HG03135 (cell line): Measurements from ENCODE around the gene CYP2D6.
"Not testable (repeated sequence)": the region's sequence is repeated elsewhere in the genome, so short reads cannot be mapped to it uniquely, and the experiment has no call there.

Experiments used
- ATAC-seq: cut with Tn5 transposase; IDR thresholded peaks from one replicate; pipeline ENCODE4 v1.9.1; 2021; ENCODE audit warnings: mild to moderate bottlenecking, moderate library complexity; ENCODE audit not compliant: unreplicated experiment

Gene CYP2D6

DNA sequence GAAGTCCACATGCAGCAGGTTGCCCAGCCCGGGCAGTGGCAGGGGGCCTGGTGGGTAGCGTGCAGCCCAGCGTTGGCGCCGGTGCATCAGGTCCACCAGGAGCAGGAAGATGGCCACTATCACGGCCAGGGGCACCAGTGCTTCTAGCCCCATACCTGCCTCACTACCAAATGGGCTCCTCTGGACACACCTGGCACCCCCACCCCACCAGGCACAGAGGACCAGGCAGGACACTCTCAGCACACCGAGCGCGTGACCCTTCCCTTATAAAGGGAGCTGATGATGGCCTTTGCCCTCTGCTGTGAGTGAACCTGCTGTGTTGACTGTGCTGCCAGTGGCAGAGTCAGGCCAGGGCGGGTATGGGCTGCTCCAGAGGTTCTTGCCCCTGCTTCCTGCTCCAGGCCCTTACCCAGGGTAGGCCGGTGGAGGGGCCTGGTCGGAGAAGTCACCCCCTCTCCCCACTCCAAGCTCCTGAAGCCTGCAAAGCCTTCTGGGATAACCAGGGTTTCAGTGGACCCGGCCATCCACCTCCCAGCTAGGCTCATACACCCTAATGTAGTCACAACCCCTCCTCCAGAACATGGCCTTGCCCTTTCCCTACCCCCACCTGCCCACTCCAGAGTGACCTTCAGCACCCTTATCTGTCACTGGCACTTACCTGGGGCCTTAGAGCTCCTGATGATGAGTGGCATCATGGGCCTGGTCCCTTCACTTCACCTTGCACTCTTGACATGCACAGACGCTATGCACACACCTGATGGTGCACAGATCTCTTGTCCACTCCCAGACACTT lies at the start of gene CYP2D6:
Gene CYP2D6, minus strand, starts transcription at position 172 of the 793 bp plus-strand sequence. Its CDS starts 19 bp downstream, at position 153.
- ATAC-seq, result not testable (repeated sequence)

DNA sequence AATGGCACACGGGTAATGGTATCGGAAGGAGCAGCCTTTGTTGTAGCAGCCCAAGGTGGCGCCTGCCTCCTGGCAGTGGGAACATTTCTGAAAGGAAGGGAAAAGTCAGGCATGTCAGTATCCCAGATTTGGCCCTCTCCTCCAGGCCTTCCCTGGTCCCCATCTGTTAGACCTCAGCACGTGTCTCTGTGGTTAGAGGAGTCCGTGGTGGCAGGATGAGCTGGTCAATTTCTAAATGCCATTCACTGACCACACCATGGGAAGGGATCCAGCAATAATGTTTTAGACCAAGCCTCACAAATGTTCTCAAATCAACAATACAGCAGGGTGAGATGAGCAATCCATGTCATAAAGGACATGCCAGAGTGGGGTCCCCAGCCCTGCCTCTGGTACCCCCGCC lies 49.0 kb upstream of the CYP2D6 start:
- no peak for ATAC-seq

- ATAC-seq, result no peak
Measured at GRCh38 chr22:42178910-42179519, 48.4 kb upstream of the CYP2D6 start.

GRCh38 chr22:42177891-42178336 lies 47.3 kb upstream of the CYP2D6 start:
- no peak for ATAC-seq

GRCh38 chr22:42176255-42176915 lies 45.8 kb upstream of the CYP2D6 start:
- ATAC-seq, result no peak

DNA sequence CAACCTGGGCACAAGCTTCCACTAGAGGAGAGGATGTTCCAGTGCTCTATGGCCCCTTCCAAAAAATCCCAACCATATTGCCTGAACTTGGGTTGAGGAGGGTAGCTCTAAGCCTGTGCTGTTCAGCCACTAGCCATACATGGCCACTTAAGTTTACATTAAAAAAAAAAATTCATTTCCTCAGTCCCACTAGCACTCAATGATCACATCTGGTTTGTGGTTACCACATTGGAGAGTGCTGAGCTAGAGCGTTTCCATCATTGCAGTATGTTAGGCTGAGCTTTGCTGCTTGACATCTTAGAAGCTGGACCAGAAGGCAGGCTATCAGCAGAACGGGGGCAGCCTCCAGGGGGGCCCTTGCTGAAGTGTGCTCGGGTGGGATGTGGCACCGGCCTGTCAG lies 43.5 kb upstream of the CYP2D6 start:
- no peak for ATAC-seq

DNA sequence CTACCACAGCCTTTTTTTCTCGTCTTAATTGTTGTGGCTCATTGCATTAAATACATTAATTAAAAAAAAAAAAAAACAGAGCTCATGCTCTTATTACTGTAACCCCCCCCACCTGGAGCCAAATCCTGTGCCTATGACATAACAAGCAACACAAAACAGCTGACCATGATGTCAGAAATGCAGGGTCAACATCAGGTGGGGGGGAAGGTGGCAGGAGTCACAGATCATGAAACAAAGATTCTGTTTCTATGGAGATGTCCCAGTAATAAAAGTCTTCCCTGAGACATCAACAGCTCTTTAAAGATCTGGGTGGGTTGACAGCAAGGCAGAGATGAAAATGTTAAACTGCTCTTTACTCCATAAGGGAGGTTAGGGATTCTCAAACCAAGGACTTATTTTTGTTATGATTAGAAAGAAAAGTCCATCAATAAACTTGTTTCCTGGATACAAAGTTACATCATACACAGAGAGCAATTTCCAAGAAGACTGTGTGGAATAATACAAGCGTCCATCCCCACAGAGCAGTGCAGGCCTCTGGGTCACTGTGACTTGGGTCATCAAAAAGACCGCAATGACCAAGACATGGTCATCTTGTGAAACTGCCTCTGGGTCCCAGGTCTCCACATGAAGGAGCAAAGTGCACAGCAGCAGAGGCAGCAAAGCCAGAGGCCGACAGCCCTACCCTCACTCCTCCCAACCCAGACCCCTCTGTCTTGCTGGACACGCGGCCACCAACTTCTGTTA lies 42.7 kb upstream of the CYP2D6 start:
- no peak for ATAC-seq

DNA sequence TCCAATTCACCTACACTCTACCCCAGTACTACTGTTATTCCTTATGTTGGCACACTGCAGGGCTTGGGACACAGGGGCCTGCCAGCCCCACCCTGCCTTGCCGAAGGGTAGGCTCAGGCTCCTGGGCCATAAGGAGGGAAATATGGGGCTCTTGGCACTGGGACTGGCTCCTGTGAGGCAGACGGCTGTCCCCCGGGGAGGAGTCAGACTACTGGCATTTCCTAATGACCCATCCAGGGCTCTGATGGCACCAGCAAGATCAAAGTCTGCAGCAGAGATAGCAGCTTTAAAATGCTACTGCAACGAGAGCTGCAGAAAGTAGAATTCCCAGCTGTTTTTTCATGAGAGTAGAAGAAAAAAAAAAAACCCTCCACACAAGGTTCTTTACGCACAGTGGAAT lies 42.2 kb upstream of the CYP2D6 start:
- ATAC-seq, result no peak

GRCh38 chr22:42171946-42172719 lies 41.5 kb upstream of the CYP2D6 start:
- ATAC-seq, result no peak

DNA sequence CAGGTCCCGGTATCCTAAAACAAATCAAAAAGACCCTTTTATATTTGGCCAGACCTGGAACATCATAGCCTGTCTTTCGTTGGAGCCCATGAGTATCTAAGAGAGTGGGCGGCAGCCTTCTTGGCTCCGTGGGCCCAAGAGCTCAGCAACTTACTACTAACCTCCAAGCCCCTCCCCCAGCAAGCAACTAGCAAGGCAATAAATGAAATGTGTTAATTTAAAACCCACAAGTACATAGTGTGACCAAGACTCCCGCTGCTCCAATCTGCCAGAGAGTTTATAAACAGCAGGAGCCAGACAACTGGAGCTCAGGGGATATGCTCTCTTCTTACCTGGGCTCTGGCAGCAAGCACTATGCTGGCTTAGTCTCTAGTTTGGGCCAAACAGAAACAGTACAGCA lies 40.8 kb upstream of the CYP2D6 start:
- ATAC-seq, result no peak

DNA sequence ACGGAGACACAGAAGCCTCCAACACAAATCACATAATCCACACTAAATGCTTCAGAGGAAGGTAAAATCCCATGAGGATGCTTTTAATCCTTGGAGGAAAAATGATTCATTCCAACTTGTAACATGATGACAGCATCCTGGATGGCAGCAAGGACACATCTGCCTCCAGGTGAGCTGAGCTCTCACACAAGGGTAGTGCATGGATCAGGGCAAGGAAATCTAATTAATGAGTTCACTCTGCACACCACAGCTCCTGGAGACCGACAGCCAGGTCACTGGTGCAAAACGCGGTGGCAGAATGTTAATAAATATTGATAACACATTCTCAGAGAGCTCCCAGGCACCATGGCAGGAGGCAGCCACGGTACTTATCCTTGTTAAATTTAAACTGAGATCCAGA lies 40.3 kb upstream of the CYP2D6 start:
- ATAC-seq, result no peak

- no peak for ATAC-seq
Measured at GRCh38 chr22:42169055-42169469, 38.5 kb upstream of the CYP2D6 start.

DNA sequence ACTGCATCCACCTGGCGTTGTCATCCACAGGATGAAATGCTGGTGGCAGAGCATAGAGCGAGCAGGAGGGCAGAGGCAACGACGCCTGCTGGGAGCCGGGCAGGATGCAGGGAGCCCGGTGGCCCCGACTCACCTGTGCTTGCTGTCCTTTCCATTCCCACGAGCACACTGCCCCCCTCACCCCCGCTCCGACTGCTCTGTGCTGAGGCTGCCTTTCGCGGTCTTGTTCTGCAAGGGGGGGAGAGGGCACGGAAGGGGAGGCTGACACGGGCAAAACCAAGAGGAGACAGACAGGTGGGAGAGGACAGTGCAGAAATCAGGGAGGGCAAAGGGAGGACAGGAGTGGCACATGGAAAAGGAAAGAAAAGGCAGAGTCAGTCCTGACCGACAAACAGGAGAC lies 37.9 kb upstream of the CYP2D6 start:
- no peak for ATAC-seq

DNA sequence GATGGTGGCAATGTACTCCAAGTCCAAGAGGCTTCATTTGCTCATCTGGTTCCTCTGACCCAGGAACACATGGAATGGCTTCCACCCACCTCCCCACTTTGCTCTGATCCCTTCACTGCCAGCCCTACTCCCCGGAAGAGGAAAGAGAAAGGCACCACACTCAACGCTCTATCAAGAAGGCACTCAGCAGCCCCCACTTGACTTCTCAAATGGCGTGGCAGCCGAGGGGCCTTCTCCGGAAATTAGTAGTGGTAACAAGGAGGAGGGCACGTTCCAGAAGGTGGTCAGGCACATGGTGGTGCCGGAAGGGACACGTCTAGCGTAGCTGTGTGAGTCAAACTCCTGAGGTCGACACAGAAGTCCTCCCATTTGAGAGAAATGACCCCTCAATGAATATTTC lies 36.5 kb upstream of the CYP2D6 start:
- no peak for ATAC-seq

DNA sequence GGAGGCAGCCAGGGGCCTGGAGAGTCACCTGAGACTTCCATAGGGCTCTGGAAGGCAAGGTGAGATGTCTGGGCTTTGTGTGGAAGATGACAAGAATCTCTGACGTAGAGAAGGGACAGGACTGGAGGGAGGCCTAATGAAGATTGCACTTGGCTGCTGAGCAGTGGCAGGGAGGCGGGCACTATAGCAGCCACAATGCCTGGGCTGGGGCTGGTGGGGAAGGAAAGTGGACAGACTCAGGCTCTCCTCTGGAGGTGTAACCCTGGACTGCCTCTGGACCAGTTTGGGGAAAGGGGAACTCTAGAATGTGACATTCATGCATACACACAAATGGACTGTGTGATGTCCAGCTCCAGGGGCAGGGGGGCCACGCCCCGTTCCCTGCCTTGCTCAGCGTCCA lies 34.3 kb upstream of the CYP2D6 start:
- ATAC-seq, result no peak

DNA sequence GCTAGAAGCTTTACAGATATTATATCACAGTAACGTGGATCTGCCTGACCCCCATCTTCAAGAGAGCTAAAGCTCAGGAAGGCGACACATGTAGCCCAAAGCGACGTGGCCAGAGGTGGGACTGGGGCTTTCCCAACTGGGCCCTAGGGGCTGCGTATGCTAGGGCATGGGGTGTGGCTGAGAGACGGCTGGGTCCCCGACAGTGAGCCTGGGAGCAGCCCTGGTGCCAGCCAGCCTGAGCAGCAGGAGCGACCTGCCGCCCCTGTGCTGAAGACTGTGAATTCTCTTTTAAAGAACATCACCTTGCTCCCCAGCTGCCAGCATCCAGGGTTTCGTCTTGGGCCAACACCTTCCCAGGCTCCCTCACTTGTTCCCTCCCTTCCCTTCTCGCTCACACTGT lies 32.9 kb upstream of the CYP2D6 start:
- ATAC-seq, result no peak

DNA sequence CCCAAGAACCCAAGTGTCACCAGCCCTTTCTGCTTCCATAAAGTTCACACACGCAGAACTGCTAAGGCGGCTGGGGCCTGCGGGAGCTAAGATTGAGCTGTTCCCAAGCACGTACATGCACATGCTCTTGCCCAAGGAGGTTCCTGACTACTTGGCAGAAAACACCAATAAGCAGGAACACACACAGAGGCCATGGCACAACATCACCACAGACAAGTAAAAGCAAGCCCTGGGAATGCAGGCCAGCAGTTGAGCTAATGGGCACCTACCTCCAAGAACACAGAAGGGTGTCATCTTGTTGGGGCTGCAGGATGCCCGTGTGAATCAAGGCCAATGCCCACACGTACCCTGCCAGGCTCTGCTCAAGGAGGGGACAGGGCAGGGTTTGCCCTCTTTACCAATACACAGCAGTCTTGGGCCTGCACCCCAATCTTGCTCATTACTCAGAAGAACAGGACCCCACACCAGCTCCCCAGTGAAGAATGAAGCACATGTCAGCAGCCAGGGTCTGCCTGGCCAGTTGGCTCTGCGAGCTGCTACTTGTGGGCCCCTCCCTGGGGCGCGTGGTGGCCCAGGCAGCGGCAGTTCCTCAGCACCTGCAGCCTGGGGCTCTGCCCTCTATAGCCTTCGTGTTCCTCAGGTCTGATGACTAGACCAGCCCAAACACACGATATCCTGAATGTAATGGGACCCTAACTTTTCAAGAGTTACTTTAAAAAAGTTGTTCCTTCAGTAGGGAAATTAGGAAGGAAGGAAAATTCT lies 32.3 kb upstream of the CYP2D6 start:
- no peak for ATAC-seq

- no peak for ATAC-seq
Measured at GRCh38 chr22:42160830-42161696, 30.5 kb upstream of the CYP2D6 start.

DNA sequence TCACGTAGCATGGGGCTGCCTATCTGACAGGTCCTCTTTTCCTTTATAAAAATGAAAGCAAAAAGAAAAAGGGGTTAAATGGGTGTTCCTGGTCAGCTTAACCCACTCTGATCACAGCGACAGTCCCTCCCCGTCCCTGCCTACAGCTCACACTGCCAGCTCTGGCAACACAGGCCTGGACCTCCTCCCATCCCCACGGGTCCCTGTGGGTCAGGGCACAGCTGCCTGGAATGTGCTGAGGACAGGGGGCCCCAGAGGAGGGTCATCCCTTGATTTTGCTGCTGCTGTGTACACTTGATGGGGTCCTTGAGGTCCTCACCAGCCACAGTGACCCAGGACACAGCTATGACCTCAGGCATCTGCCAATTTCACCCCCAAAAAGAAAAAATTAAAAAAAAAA lies 29.6 kb upstream of the CYP2D6 start:
- ATAC-seq, result no peak
